Adrenal gland (tissue), 5 donors: ENCODE results near the gene LRRC74A.

Experiments used
- CTCF ChIP-seq, 6 experiments: fragments of 450-650 bp in 4 of 6; fragments of 200-600 bp in 2 of 6; sonication (generic) in 1 of 6; IDR thresholded peaks; 1 replicate in 5 of 6; 2 replicates in 1 of 6; pipeline versions ENCODE4 v1.5.1 to v1.8.0; 2016 to 2021; ENCODE audit warnings: antibody characterized with exemption in 6 of 6, mild to moderate bottlenecking in 2 of 6, moderate library complexity in 1 of 6
- POLR2A ChIP-seq, 2 donors: fragments of 450-650 bp; IDR thresholded peaks; one replicate each; pipeline ENCODE4 v1.6.1; 2017; ENCODE audit warnings: antibody characterized with exemption in 2 of 2, mild to moderate bottlenecking in 2 of 2, moderate library complexity in 1 of 2
- donor health status: DM: no; HTN: no; CAD: no.

- TF ChIP-seq CTCF (IDR thresholded peaks at IDR 0.05) (no peak), POLR2A (IDR thresholded peaks at IDR 0.05) (no peak)
Observed at GRCh38 chr14:76829650-76830421, 3.6 kb downstream of the LRRC74A start.
